ENCODE data around the gene SLF2.

SLF2 gene

DNA sequence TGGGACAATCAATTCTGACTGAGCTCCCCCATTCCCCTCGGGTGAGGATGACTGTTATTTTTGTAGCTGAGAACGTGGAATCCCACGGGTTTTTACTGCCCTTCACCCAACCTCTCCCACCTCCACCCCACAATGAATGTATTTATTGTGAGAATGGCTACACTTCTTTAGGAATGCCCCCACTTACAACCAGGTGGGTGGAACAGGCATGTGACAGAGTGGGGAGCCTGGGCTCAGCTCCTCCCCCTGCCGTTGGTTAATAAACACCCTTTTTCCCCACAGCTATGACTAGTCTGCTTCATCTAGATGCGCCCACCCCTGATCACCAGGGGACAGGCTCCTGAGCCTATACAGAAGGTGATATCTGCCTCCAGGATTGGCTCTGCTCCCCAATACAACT lies 72.6 kb downstream of the SLF2 start:
- TF ChIP-seq, protein P1, sequence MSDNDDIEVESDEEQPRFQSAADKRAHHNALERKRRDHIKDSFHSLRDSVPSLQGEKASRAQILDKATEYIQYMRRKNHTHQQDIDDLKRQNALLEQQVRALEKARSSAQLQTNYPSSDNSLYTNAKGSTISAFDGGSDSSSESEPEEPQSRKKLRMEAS (IDR thresholded peaks at IDR 0.05) = no peak
- no peak for TF ChIP-seq TCF12 (IDR thresholded peaks at IDR 0.05; ENCODE audit: low read depth)

DNA sequence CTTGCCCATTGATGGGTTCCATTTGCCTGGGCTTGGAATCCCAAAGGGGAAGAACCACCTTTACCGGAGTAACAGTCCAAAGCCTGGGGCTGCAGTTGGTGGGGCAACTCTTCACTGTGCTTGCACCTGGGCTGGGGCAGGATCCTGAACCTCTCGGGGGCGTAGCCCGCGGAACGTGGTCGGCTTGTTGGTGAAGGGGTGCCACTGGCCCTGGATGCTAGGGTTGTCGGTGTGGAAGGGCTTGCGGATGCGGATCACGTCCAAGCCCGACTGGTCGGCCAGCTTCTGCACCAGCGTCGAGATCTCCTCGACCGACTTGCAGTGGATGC lies 73.8 kb downstream of the SLF2 start:
- TF ChIP-seq EGR1 (IDR thresholded peaks at IDR 0.05) (no peak), ZBTB7A (IDR thresholded peaks at IDR 0.05; ENCODE audit: low read depth) (no peak), YY1 (IDR thresholded peaks at IDR 0.05; ENCODE audit: low read depth) (no peak), RAD21 (IDR thresholded peaks at IDR 0.05; ENCODE audit: low read depth) (no peak), TAF1 (IDR thresholded peaks at IDR 0.05; ENCODE audit: low read depth) (no peak), NFIC (IDR thresholded peaks at IDR 0.05) (no peak), CEBPB (IDR thresholded peaks at IDR 0.05) (no peak), TCF12 (IDR thresholded peaks at IDR 0.05; ENCODE audit: low read depth) (no peak), TEAD4 (IDR thresholded peaks at IDR 0.05) (no peak), EP300 (IDR thresholded peaks at IDR 0.05; ENCODE audit: borderline replicate concordance) (no peak), FOXM1 (IDR thresholded peaks at IDR 0.05; ENCODE audit: borderline replicate concordance, low read depth) (no peak), CREB1 (IDR thresholded peaks at IDR 0.05; ENCODE audit: low read depth) (no peak)
- TF ChIP-seq, protein P1 (IDR thresholded peaks at IDR 0.05) = no peak
- TF ChIP-seq, protein P2, sequence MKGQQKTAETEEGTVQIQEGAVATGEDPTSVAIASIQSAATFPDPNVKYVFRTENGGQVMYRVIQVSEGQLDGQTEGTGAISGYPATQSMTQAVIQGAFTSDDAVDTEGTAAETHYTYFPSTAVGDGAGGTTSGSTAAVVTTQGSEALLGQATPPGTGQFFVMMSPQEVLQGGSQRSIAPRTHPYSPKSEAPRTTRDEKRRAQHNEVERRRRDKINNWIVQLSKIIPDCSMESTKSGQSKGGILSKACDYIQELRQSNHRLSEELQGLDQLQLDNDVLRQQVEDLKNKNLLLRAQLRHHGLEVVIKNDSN (IDR thresholded peaks at IDR 0.05) = no peak
- TF ChIP-seq, protein P3, sequence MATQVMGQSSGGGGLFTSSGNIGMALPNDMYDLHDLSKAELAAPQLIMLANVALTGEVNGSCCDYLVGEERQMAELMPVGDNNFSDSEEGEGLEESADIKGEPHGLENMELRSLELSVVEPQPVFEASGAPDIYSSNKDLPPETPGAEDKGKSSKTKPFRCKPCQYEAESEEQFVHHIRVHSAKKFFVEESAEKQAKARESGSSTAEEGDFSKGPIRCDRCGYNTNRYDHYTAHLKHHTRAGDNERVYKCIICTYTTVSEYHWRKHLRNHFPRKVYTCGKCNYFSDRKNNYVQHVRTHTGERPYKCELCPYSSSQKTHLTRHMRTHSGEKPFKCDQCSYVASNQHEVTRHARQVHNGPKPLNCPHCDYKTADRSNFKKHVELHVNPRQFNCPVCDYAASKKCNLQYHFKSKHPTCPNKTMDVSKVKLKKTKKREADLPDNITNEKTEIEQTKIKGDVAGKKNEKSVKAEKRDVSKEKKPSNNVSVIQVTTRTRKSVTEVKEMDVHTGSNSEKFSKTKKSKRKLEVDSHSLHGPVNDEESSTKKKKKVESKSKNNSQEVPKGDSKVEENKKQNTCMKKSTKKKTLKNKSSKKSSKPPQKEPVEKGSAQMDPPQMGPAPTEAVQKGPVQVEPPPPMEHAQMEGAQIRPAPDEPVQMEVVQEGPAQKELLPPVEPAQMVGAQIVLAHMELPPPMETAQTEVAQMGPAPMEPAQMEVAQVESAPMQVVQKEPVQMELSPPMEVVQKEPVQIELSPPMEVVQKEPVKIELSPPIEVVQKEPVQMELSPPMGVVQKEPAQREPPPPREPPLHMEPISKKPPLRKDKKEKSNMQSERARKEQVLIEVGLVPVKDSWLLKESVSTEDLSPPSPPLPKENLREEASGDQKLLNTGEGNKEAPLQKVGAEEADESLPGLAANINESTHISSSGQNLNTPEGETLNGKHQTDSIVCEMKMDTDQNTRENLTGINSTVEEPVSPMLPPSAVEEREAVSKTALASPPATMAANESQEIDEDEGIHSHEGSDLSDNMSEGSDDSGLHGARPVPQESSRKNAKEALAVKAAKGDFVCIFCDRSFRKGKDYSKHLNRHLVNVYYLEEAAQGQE (IDR thresholded peaks at IDR 0.05; ENCODE audit: low read depth) = no peak

DNA sequence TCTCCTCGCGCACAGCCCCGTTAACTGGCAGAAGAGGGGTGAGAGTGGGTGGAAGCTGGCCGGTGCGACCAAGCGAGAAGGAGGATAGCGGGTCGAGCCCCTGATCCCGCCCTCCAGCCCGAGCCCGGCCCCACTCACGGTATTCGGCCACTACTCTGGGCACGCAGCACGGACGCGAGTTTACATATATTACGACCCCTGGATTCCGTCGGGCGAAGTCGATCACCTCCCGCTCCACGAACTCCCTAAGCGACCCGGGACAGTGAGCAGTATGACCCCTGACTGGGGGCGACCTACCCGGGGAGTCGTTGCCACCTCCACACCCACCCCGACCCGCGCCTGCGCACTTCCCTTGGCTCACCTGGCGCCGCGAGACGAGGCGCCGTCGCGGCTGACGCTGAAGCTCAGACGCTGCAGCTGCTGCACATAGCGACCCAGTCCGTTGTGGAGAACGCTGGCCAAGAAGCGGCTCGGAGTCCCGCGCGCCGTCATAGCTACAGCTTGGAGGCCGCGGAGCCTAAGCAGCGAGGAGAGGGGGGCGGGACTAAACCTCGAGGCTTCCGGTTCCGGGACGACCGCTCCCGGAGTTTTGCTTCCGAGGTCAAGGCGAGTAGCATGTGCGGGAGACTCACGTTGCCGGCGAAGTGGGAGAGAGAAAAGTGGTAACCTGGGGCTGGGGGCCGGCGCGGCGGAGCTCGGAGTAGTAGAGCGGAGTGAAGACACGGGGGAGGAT lies 74.4 kb downstream of the SLF2 start, which contains the start of the genes MRPL43 and TWNK:
Gene MRPL43, minus strand, starts transcription at position 546 of the 733 bp plus-strand sequence. Its CDS starts 54 bp downstream, at position 492.
Gene TWNK, plus strand, starts transcription at position 592 of the 733 bp plus-strand sequence. CDS start 668 bp downstream, outside the sequence.
- TF ChIP-seq, protein P3 (IDR thresholded peaks at IDR 0.05; ENCODE audit: low read depth) = no peak
- TF ChIP-seq TAF1 (IDR thresholded peaks at IDR 0.05; ENCODE audit: low read depth) = peak; percentile 94
- TF ChIP-seq YY1 (IDR thresholded peaks at IDR 0.05; ENCODE audit: low read depth) = 0 out of 2 replicates have a peak, but pooled peaks have one; percentile 59
- peak; percentile 49; the same call in 1 of the 2 replicates for TF ChIP-seq EGR1 (IDR thresholded peaks at IDR 0.05)
- TF ChIP-seq ZBTB7A (IDR thresholded peaks at IDR 0.05; ENCODE audit: low read depth) = peak; percentile 96
- TF ChIP-seq TEAD4 (IDR thresholded peaks at IDR 0.05) = no peak; the same call in 1 of the 2 replicates
- no peak for TF ChIP-seq CEBPB (IDR thresholded peaks at IDR 0.05)
- peak; percentile 88 for TF ChIP-seq TCF12 (IDR thresholded peaks at IDR 0.05; ENCODE audit: low read depth)
- TF ChIP-seq, protein P2 (IDR thresholded peaks at IDR 0.05) = no peak
- peak; percentile 30; the same call in 1 of the 2 replicates for TF ChIP-seq FOXM1 (IDR thresholded peaks at IDR 0.05; ENCODE audit: borderline replicate concordance, low read depth)
- no peak; the same call in 1 of the 2 replicates for TF ChIP-seq NFIC (IDR thresholded peaks at IDR 0.05)
- peak; percentile 26; the same call in 1 of the 2 replicates for TF ChIP-seq EP300 (IDR thresholded peaks at IDR 0.05; ENCODE audit: borderline replicate concordance)
- 0 out of 2 replicates have a peak, but pooled peaks have one; percentile 7 for TF ChIP-seq CREB1 (IDR thresholded peaks at IDR 0.05; ENCODE audit: low read depth)
- TF ChIP-seq, protein P1 (IDR thresholded peaks at IDR 0.05) = peak; percentile 100
- no peak for TF ChIP-seq RAD21 (IDR thresholded peaks at IDR 0.05; ENCODE audit: low read depth)

DNA sequence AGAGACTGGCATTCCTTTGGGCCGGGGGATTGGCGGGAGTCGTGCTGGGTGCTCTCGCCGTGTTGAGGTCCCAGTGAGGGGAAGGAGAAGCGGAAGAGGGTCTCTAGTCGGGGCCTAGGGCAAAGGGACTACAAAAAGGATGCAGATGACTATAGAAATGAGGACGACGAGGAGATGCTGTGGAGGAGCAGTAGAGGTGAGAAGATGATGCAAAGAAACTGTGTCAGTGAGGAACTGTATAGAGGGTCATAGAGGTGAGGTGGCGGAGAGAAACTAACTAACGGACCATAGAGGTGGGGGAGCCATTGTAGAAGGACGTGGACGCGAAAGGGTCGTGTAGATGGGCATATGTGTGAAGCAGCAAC lies 74.9 kb downstream of the SLF2 start:
- no peak for TF ChIP-seq EGR1 (IDR thresholded peaks at IDR 0.05)
- TF ChIP-seq TAF1 (IDR thresholded peaks at IDR 0.05; ENCODE audit: low read depth) = no peak
- TF ChIP-seq CEBPB (IDR thresholded peaks at IDR 0.05) = no peak
- no peak for TF ChIP-seq CREB1 (IDR thresholded peaks at IDR 0.05; ENCODE audit: low read depth)
- TF ChIP-seq TCF12 (IDR thresholded peaks at IDR 0.05; ENCODE audit: low read depth) = no peak; the same call in 1 of the 2 replicates
- TF ChIP-seq RAD21 (IDR thresholded peaks at IDR 0.05; ENCODE audit: low read depth) = no peak
- TF ChIP-seq YY1 (IDR thresholded peaks at IDR 0.05; ENCODE audit: low read depth) = no peak
- TF ChIP-seq FOXM1 (IDR thresholded peaks at IDR 0.05; ENCODE audit: borderline replicate concordance, low read depth) = no peak
- TF ChIP-seq, protein P1 (IDR thresholded peaks at IDR 0.05) = no peak
- no peak for TF ChIP-seq ZBTB7A (IDR thresholded peaks at IDR 0.05; ENCODE audit: low read depth)
- no peak for TF ChIP-seq NFIC (IDR thresholded peaks at IDR 0.05)

DNA sequence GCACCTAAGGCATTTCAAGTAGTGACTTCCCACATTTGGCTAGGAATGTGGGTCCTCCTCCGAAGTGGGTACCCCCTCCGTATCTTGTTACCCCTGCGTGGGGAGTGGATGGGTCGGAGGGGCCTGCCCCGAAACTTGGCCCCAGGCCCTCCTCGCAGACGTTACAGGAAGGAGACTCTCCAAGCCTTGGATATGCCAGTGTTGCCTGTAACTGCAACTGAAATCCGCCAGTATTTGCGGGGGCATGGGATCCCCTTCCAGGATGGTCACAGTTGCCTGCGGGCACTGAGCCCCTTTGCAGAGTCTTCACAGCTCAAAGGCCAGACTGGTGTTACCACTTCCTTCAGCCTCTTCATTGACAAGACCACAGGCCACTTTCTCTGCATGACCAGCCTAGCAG lies 75.4 kb downstream of the SLF2 start:
- TF ChIP-seq, protein P1 (IDR thresholded peaks at IDR 0.05) = no peak
- TF ChIP-seq EGR1 (IDR thresholded peaks at IDR 0.05) = no peak
- no peak for TF ChIP-seq ZBTB7A (IDR thresholded peaks at IDR 0.05; ENCODE audit: low read depth)
- TF ChIP-seq NFIC (IDR thresholded peaks at IDR 0.05) = no peak
- TF ChIP-seq RAD21 (IDR thresholded peaks at IDR 0.05; ENCODE audit: low read depth) = no peak
- TF ChIP-seq, protein P2 (IDR thresholded peaks at IDR 0.05) = no peak
- TF ChIP-seq YY1 (IDR thresholded peaks at IDR 0.05; ENCODE audit: low read depth) = no peak
